HEK293 (cell line): ENCODE results near the gene STUB1.

Source experiments
- CTCF ChIA-PET: fragments of 350-600 bp; formaldehyde crosslinking; extraction: SDS; loops from one replicate; lab custom pipeline; 2021; ENCODE audit warnings: antibody characterized with exemption; lab: Yijun Ruan, JAX
- POLR2A ChIA-PET: fragments of 300-600 bp; formaldehyde crosslinking; extraction: SDS; loops from one replicate; lab custom pipeline; 2020; ENCODE audit warnings: antibody characterized with exemption, inconsistent platforms; lab: Yijun Ruan, JAX
- H3K27ac ChIP-seq: fragments of 200-500 bp; sonication (Bioruptor generic); 2 replicates; pipeline ENCODE4 v1.5.1; 2014; ENCODE audit warnings: low read depth, low read length, control low read depth, inconsistent platforms; ENCODE audit errors: extremely low read depth
- H3K36me3 ChIP-seq, 2 experiments: fragments of 200-500 bp in 1 of 2; sonication (Bioruptor generic) in 1 of 2; 1 replicate in 1 of 2; 2 replicates in 1 of 2; pipeline ENCODE4 v1.5.1; 2014 to 2017; ENCODE audit warnings: inconsistent platforms in 2 of 2, low read length in 2 of 2; ENCODE audit not compliant: control insufficient read depth in 2 of 2, insufficient read depth in 1 of 2
- H3K4me1 ChIP-seq: fragments of 200-500 bp; sonication (Bioruptor generic); 2 replicates; pipeline ENCODE4 v1.5.1; 2014; ENCODE audit warnings: mild to moderate bottlenecking, low read length, inconsistent platforms; ENCODE audit not compliant: control insufficient read depth, insufficient read depth
- H3K4me3 ChIP-seq: 2 replicates; pipeline ENCODE4 v1.5.1; 2011; ENCODE audit warnings: low read depth, mild to moderate bottlenecking, control low read depth, low read length, moderate library complexity
- H3K9me3 ChIP-seq: fragments of 200-500 bp; sonication (Bioruptor generic); 2 replicates; pipeline ENCODE4 v1.5.1; 2014; ENCODE audit warnings: low read depth, low read length, inconsistent platforms; ENCODE audit not compliant: control insufficient read depth, insufficient read depth
- GLIS1 ChIP-seq: fragments of 450-650 bp; formaldehyde crosslinking; IDR thresholded peaks from 2 replicates; pipeline ENCODE4 v1.5.1; 2016; ENCODE audit warnings: missing biosample characterization, missing genetic modification characterization
- GLIS2 ChIP-seq: fragments of 450-650 bp; formaldehyde crosslinking; IDR thresholded peaks from 2 replicates; pipeline ENCODE4 v1.5.1; 2016; ENCODE audit warnings: missing biosample characterization, missing genetic modification characterization
- KLF1 ChIP-seq: fragments of 450-650 bp; formaldehyde crosslinking; IDR thresholded peaks from 2 replicates; pipeline ENCODE4 v1.5.1; 2016; ENCODE audit warnings: missing biosample characterization, missing genetic modification characterization
- KLF10 ChIP-seq: fragments of 450-650 bp; IDR thresholded peaks from 2 replicates; pipeline ENCODE4 v1.5.1; 2018; ENCODE audit warnings: missing biosample characterization, mild to moderate bottlenecking, missing genetic modification characterization
- KLF9 ChIP-seq: fragments of 450-650 bp; formaldehyde crosslinking; IDR thresholded peaks from 2 replicates; pipeline ENCODE4 v1.5.1; 2016; ENCODE audit warnings: missing biosample characterization, missing genetic modification characterization, low read depth
- MZF1 ChIP-seq: fragments of 450-650 bp; formaldehyde crosslinking; IDR thresholded peaks from 2 replicates; pipeline ENCODE4 v1.5.1; 2017; ENCODE audit warnings: missing biosample characterization, missing genetic modification characterization, borderline replicate concordance
- SALL2 ChIP-seq: fragments of 450-650 bp; formaldehyde crosslinking; IDR thresholded peaks from 2 replicates; pipeline ENCODE4 v1.5.0; 2017; ENCODE audit warnings: missing biosample characterization, mild to moderate bottlenecking, missing genetic modification characterization, borderline replicate concordance
- SCRT2 ChIP-seq: fragments of 450-650 bp; formaldehyde crosslinking; IDR thresholded peaks from 2 replicates; pipeline ENCODE4 v1.5.1; 2016; ENCODE audit warnings: missing biosample characterization, missing genetic modification characterization
- SETDB1 ChIP-seq: IDR thresholded peaks from one replicate; pipeline ENCODE4 v1.6.1; 2017; ENCODE audit warnings: mild to moderate bottlenecking, low read length, moderate library complexity, mixed read lengths; ENCODE audit not compliant: insufficient read length
- SP2 ChIP-seq: fragments of 450-650 bp; formaldehyde crosslinking; IDR thresholded peaks from 2 replicates; pipeline ENCODE4 v1.5.1; 2016; ENCODE audit warnings: missing biosample characterization, missing genetic modification characterization
- ZBTB48 ChIP-seq: fragments of 450-650 bp; formaldehyde crosslinking; IDR thresholded peaks from 2 replicates; pipeline ENCODE4 v1.5.1; 2016; ENCODE audit warnings: missing biosample characterization, missing genetic modification characterization
- ZBTB8A ChIP-seq: fragments of 450-650 bp; formaldehyde crosslinking; IDR thresholded peaks from 2 replicates; pipeline ENCODE4 v1.5.1; 2016; ENCODE audit warnings: missing biosample characterization, missing genetic modification characterization
- ZEB2 ChIP-seq: fragments of 450-650 bp; formaldehyde crosslinking; IDR thresholded peaks from 2 replicates; pipeline ENCODE4 v1.5.1; 2016; ENCODE audit warnings: missing biosample characterization, missing genetic modification characterization
- ZIC2 ChIP-seq: fragments of 450-650 bp; formaldehyde crosslinking; IDR thresholded peaks from 2 replicates; pipeline ENCODE4 v1.5.1; 2016; ENCODE audit warnings: missing biosample characterization, missing genetic modification characterization
- ZNF10 ChIP-seq: fragments of 450-650 bp; formaldehyde crosslinking; IDR thresholded peaks from 2 replicates; pipeline ENCODE4 v1.5.1; 2017; ENCODE audit warnings: missing biosample characterization, missing genetic modification characterization
- ZNF121 ChIP-seq: fragments of 450-650 bp; formaldehyde crosslinking; IDR thresholded peaks from 2 replicates; pipeline ENCODE4 v1.5.1; 2016; ENCODE audit warnings: missing biosample characterization, missing genetic modification characterization
- ZNF426 ChIP-seq: fragments of 450-650 bp; formaldehyde crosslinking; IDR thresholded peaks from 2 replicates; pipeline ENCODE4 v1.5.1; 2017; ENCODE audit warnings: missing biosample characterization, missing genetic modification characterization, mild to moderate bottlenecking, inconsistent platforms, moderate library complexity
- ZNF610 ChIP-seq: fragments of 450-650 bp; formaldehyde crosslinking; IDR thresholded peaks from 2 replicates; pipeline ENCODE4 v1.5.1; 2016; ENCODE audit warnings: missing biosample characterization, missing genetic modification characterization, borderline replicate concordance
- ZNF621 ChIP-seq: fragments of 450-650 bp; formaldehyde crosslinking; IDR thresholded peaks from 2 replicates; pipeline ENCODE4 v1.5.1; 2017; ENCODE audit warnings: missing biosample characterization, missing genetic modification characterization
- ZNF623 ChIP-seq: fragments of 450-650 bp; formaldehyde crosslinking; IDR thresholded peaks from 2 replicates; pipeline ENCODE4 v1.5.1; 2016; ENCODE audit warnings: missing biosample characterization, missing genetic modification characterization
- ZNF670 ChIP-seq: fragments of 450-650 bp; formaldehyde crosslinking; IDR thresholded peaks from 2 replicates; pipeline ENCODE4 v1.5.1; 2016; ENCODE audit warnings: missing biosample characterization, missing genetic modification characterization, low read depth
- ZNF768 ChIP-seq: fragments of 450-650 bp; formaldehyde crosslinking; IDR thresholded peaks from 2 replicates; pipeline ENCODE4 v1.5.1; 2018; ENCODE audit warnings: missing biosample characterization, mild to moderate bottlenecking, missing genetic modification characterization
- ZNF785 ChIP-seq: fragments of 450-650 bp; formaldehyde crosslinking; IDR thresholded peaks from 2 replicates; pipeline ENCODE4 v1.5.1; 2016; ENCODE audit warnings: missing biosample characterization, missing genetic modification characterization
- ZNF837 ChIP-seq: fragments of 450-650 bp; formaldehyde crosslinking; IDR thresholded peaks from 2 replicates; pipeline ENCODE4 v1.5.1; 2016; ENCODE audit warnings: missing biosample characterization, missing genetic modification characterization
- TF ChIP-seq, protein P1 (sequence below): fragments of 450-650 bp; formaldehyde crosslinking; IDR thresholded peaks from 2 replicates; pipeline ENCODE4 v1.5.1; 2016; ENCODE audit warnings: missing biosample characterization, missing genetic modification characterization
- TF ChIP-seq, protein P2 (sequence below): fragments of 450-650 bp; formaldehyde crosslinking; IDR thresholded peaks from 2 replicates; pipeline ENCODE4 v1.5.1; 2017; ENCODE audit warnings: missing biosample characterization, missing genetic modification characterization
- TF ChIP-seq, protein P3 (sequence below): fragments of 450-650 bp; formaldehyde crosslinking; IDR thresholded peaks from 2 replicates; pipeline ENCODE4 v1.5.1; 2016; ENCODE audit warnings: missing biosample characterization, missing genetic modification characterization
- TF ChIP-seq, protein P4 (sequence below): fragments of 450-650 bp; formaldehyde crosslinking; IDR thresholded peaks from 2 replicates; pipeline ENCODE4 v1.5.1; 2016; ENCODE audit warnings: missing biosample characterization, missing genetic modification characterization
- TF ChIP-seq, protein P5 (sequence below): fragments of 450-650 bp; formaldehyde crosslinking; IDR thresholded peaks from 2 replicates; pipeline ENCODE4 v1.5.1; 2016; ENCODE audit warnings: missing biosample characterization, missing genetic modification characterization

The STUB1 gene

DNA sequence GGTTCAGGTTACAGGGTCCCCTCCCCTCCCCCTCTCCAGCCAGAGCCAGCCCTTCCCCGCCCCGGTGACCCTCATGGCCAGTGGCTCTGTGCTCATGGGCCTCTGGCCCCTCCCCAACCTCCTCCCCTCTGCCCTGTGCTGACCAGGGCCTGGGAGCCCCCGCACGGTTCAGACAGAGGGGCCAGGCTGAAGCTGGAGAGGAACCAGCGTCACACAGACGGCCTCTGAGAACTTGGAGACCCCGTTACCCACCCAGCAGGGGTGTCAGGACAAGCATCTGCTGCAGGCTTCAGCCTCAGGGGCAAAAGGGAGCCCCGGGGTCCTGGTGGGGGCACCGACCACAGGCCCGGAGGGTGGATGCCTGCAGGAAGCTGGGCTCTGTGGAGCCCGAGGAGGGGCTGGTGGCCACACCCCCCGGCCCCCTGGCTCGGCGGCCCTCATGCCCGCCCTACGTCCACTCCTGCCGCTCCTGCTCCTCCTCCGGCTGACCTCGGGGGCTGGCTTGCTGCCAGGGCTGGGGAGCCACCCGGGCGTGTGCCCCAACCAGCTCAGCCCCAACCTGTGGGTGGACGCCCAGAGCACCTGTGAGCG is 49.3 kb upstream of the STUB1 start, which contains the start of gene WFIKKN1:
Gene WFIKKN1 (plus strand): TSS at position 171 of the 591 bp plus-strand sequence. CDS start 269 bp downstream, at position 440.
- Histone ChIP-seq H3K27ac (peak within 1 kb of the TSS; percentile 24; the same call in 1 of the 2 replicates), H3K9me3 (no peaks in the 10 kb centered on the region), H3K4me1 (peaks cover 2% of the 10 kb centered on the region; the same call in 1 of the 2 replicates), H3K4me3 (no peak within 1 kb of the TSS), H3K36me3 (peaks cover 0 to 20% of the 10 kb centered on the region in 2 experiments; a peak in 1 of 3 replicates)
- POLR2A ChIA-PET: interaction anchor here (0.7 kb wide), 1 partner anchor 13 kb away, joined by 3 read pairs; no protein-coding TSS in a partner anchor
- CTCF ChIA-PET: interaction anchor here (0.7 kb wide), 1 partner anchor 28 kb away, joined by 4 read pairs; no protein-coding TSS in a partner anchor
- TF ChIP-seq SP2 (no peak), KLF9 (tag by site-specific recombination) (peak; percentile 61; the same call in 1 of the 2 replicates), GLIS2 (tag by site-specific recombination) (peak; percentile 78), ZNF623 (tag by site-specific recombination) (no peak), ZNF10 (tag by site-specific recombination) (no peak), GLIS1 (tag by site-specific recombination) (peak; percentile 83), ZEB2 (0 out of 2 replicates have a peak, but pooled peaks have one; percentile 14), ZBTB48 (tag by site-specific recombination) (no peak), KLF10 (no peak), MZF1 (tag by site-specific recombination) (no peak), KLF1 (tag by site-specific recombination) (peak; percentile 92), ZIC2 (peak; percentile 64), ZNF621 (tag by site-specific recombination) (no peak), SETDB1 (no peak), SALL2 (tag by site-specific recombination) (0 out of 2 replicates have a peak, but pooled peaks have one; percentile 16), ZBTB8A (tag by site-specific recombination) (peak; percentile 74), ZNF610 (tag by site-specific recombination) (0 out of 2 replicates have a peak, but pooled peaks have one; percentile 41), ZNF768 (tag by site-specific recombination) (no peak), ZNF785 (tag by site-specific recombination) (no peak), ZNF837 (tag by site-specific recombination) (no peak), ZNF426 (tag by site-specific recombination) (no peak), ZNF121 (tag by site-specific recombination) (no peak), ZNF670 (tag by site-specific recombination) (no peak), SCRT2 (peak; percentile 77)
- TF ChIP-seq, protein P1, sequence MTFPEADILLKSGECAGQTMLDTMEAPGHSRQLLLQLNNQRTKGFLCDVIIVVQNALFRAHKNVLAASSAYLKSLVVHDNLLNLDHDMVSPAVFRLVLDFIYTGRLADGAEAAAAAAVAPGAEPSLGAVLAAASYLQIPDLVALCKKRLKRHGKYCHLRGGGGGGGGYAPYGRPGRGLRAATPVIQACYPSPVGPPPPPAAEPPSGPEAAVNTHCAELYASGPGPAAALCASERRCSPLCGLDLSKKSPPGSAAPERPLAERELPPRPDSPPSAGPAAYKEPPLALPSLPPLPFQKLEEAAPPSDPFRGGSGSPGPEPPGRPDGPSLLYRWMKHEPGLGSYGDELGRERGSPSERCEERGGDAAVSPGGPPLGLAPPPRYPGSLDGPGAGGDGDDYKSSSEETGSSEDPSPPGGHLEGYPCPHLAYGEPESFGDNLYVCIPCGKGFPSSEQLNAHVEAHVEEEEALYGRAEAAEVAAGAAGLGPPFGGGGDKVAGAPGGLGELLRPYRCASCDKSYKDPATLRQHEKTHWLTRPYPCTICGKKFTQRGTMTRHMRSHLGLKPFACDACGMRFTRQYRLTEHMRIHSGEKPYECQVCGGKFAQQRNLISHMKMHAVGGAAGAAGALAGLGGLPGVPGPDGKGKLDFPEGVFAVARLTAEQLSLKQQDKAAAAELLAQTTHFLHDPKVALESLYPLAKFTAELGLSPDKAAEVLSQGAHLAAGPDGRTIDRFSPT (tag by site-specific recombination): peak; percentile 86
- TF ChIP-seq, protein P2, sequence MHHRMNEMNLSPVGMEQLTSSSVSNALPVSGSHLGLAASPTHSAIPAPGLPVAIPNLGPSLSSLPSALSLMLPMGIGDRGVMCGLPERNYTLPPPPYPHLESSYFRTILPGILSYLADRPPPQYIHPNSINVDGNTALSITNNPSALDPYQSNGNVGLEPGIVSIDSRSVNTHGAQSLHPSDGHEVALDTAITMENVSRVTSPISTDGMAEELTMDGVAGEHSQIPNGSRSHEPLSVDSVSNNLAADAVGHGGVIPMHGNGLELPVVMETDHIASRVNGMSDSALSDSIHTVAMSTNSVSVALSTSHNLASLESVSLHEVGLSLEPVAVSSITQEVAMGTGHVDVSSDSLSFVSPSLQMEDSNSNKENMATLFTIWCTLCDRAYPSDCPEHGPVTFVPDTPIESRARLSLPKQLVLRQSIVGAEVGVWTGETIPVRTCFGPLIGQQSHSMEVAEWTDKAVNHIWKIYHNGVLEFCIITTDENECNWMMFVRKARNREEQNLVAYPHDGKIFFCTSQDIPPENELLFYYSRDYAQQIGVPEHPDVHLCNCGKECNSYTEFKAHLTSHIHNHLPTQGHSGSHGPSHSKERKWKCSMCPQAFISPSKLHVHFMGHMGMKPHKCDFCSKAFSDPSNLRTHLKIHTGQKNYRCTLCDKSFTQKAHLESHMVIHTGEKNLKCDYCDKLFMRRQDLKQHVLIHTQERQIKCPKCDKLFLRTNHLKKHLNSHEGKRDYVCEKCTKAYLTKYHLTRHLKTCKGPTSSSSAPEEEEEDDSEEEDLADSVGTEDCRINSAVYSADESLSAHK (tag by site-specific recombination): no peak
- TF ChIP-seq, protein P3, sequence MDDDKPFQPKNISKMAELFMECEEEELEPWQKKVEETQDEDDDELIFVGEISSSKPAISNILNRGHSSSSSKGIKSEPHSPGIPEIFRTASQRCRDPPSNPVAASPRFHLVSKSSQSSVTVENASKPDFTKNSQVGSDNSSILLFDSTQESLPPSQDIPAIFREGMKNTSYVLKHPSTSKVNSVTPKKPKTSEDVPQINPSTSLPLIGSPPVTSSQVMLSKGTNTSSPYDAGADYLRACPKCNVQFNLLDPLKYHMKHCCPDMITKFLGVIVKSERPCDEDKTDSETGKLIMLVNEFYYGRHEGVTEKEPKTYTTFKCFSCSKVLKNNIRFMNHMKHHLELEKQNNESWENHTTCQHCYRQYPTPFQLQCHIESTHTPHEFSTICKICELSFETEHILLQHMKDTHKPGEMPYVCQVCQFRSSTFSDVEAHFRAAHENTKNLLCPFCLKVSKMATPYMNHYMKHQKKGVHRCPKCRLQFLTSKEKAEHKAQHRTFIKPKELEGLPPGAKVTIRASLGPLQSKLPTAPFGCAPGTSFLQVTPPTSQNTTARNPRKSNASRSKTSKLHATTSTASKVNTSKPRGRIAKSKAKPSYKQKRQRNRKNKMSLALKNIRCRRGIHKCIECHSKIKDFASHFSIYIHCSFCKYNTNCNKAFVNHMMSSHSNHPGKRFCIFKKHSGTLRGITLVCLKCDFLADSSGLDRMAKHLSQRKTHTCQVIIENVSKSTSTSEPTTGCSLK (tag by site-specific recombination): no peak
- TF ChIP-seq, protein P4, sequence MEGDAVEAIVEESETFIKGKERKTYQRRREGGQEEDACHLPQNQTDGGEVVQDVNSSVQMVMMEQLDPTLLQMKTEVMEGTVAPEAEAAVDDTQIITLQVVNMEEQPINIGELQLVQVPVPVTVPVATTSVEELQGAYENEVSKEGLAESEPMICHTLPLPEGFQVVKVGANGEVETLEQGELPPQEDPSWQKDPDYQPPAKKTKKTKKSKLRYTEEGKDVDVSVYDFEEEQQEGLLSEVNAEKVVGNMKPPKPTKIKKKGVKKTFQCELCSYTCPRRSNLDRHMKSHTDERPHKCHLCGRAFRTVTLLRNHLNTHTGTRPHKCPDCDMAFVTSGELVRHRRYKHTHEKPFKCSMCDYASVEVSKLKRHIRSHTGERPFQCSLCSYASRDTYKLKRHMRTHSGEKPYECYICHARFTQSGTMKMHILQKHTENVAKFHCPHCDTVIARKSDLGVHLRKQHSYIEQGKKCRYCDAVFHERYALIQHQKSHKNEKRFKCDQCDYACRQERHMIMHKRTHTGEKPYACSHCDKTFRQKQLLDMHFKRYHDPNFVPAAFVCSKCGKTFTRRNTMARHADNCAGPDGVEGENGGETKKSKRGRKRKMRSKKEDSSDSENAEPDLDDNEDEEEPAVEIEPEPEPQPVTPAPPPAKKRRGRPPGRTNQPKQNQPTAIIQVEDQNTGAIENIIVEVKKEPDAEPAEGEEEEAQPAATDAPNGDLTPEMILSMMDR (tag by site-specific recombination): no peak
- TF ChIP-seq, protein P5, sequence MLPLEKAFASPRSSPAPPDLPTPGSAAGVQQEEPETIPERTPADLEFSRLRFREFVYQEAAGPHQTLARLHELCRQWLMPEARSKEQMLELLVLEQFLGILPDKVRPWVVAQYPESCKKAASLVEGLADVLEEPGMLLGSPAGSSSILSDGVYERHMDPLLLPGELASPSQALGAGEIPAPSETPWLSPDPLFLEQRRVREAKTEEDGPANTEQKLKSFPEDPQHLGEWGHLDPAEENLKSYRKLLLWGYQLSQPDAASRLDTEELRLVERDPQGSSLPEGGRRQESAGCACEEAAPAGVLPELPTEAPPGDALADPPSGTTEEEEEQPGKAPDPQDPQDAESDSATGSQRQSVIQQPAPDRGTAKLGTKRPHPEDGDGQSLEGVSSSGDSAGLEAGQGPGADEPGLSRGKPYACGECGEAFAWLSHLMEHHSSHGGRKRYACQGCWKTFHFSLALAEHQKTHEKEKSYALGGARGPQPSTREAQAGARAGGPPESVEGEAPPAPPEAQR (tag by site-specific recombination): no peak
